CD4-positive, CD25-positive, alpha-beta regulatory T cell (primary cell): ENCODE measurements around the gene CWC27. TPM values are rescaled to one million over a fixed set of nuclear protein-coding genes. Genes with fewer than 3 reads are reported as not detected.

Experiments used
- ATAC-seq, 2 donors: fragments of 150-1000 bp; cut with Tn5 transposase; one replicate each; pipeline ENCODE4 v1.10.0; 2021; ENCODE audit warnings: low read depth in 2 of 2, moderate number of reproducible peaks in 2 of 2, moderate library complexity in 1 of 2
- DNase-seq, 3 donors: peaks; one replicate each; pipeline versions ENCODE4 v3.0.0 to v3.0.0-alpha.2; 2012 to 2022; ENCODE audit warnings: mixed read lengths in 1 of 3
- H3K27ac ChIP-seq: one replicate; pipeline ENCODE4 v1.7.0; 2013; ENCODE audit warnings: mild to moderate bottlenecking, low read length; ENCODE audit not compliant: insufficient read depth, poor library complexity, severe bottlenecking
- H3K27me3 ChIP-seq: one replicate; pipeline ENCODE4 v1.7.0; 2013; ENCODE audit warnings: low read length; ENCODE audit not compliant: control insufficient read depth, insufficient read depth
- H3K36me3 ChIP-seq: one replicate; pipeline ENCODE4 v1.7.0; 2013; ENCODE audit warnings: mild to moderate bottlenecking, low read length, moderate library complexity; ENCODE audit not compliant: control insufficient read depth, insufficient read depth
- H3K4me1 ChIP-seq: 2 replicates; pipeline ENCODE4 v1.7.0; 2013; ENCODE audit warnings: mild to moderate bottlenecking, low read length; ENCODE audit not compliant: insufficient read depth, control insufficient read depth, poor library complexity, severe bottlenecking
- H3K4me3 ChIP-seq: one replicate; pipeline ENCODE4 v1.7.0; 2013; ENCODE audit warnings: low read depth, mild to moderate bottlenecking, low read length, moderate library complexity
- H3K9me3 ChIP-seq, 2 experiments: 1 replicate in 1 of 2; 2 replicates in 1 of 2; pipeline ENCODE4 v1.7.0; 2013; ENCODE audit warnings: low read length in 2 of 2, mild to moderate bottlenecking in 1 of 2, moderate library complexity in 1 of 2; ENCODE audit not compliant: control insufficient read depth in 2 of 2
- H3K27ac Mint-ChIP-seq, 3 donors: one replicate each; pipeline ENCODE4 v1.8.0; 2020 to 2022; ENCODE audit warnings: mild to moderate bottlenecking in 3 of 3, mixed read lengths in 3 of 3, moderate library complexity in 2 of 3
- H3K27me3 Mint-ChIP-seq: one replicate; pipeline ENCODE4 v1.8.0; 2022; ENCODE audit warnings: mild to moderate bottlenecking, mixed read lengths
- H3K36me3 Mint-ChIP-seq: one replicate; pipeline ENCODE4 v1.8.0; 2020; ENCODE audit warnings: mixed read lengths
- H3K4me1 Mint-ChIP-seq, 4 donors: one replicate each; pipeline ENCODE4 v1.8.0; 2020 to 2022; ENCODE audit warnings: mixed read lengths in 4 of 4, mild to moderate bottlenecking in 1 of 4
- H3K4me3 Mint-ChIP-seq, 4 donors: one replicate each; pipeline ENCODE4 v1.8.0; 2020 to 2022; ENCODE audit warnings: mild to moderate bottlenecking in 4 of 4, mixed read lengths in 4 of 4, moderate library complexity in 3 of 4
- H3K9me3 Mint-ChIP-seq, 7 donors: one replicate each; pipeline ENCODE4 v1.8.0; 2020 to 2022; ENCODE audit warnings: mixed read lengths in 7 of 7, mild to moderate bottlenecking in 3 of 7, moderate library complexity in 2 of 7
- polyA plus RNA-seq, 4 donors: library from polyadenylated mRNA; unstranded; fragments of 300-500 nt; fragmentation: Illumina TruSeq; gene quantifications; one replicate each; pipeline ENCODE4 v1.2.3, GENCODE V29; 2021
- total RNA-seq: library from RNA; stranded (reverse); gene quantifications from one replicate; pipeline ENCODE4 v1.2.3, GENCODE V29; 2022

Gene CWC27
- total and polyA plus RNA-seq, 5 donors from 2014 or later: 22.4 to 33.4 (median 27.6) TPM

GRCh38 chr5:65050826-65051498 is 282.2 kb downstream of the CWC27 start:
- H3K4me3 Mint-ChIP-seq: no peak overlapping the region
- peaks cover 5% of the 10 kb centered on the region for H3K27me3 Mint-ChIP-seq
- Histone ChIP-seq H3K4me3 (no peak overlapping the region), H3K36me3 (no peaks in the 10 kb centered on the region), H3K4me1 (no peaks in the 10 kb centered on the region), H3K27ac (no peak overlapping the region), H3K27me3 (peaks cover 6% of the 10 kb centered on the region), H3K9me3 (no peaks in the 10 kb centered on the region)
- no peaks in the 10 kb centered on the region for H3K36me3 Mint-ChIP-seq
- peaks cover 0 to 2% (median 0%) of the 10 kb centered on the region in 7 donors for H3K9me3 Mint-ChIP-seq
- no peaks in the 10 kb centered on the region for H3K4me1 Mint-ChIP-seq
- no peak for ATAC-seq
- no peak for DNase-seq
- H3K27ac Mint-ChIP-seq: no peak overlapping the region

DNA sequence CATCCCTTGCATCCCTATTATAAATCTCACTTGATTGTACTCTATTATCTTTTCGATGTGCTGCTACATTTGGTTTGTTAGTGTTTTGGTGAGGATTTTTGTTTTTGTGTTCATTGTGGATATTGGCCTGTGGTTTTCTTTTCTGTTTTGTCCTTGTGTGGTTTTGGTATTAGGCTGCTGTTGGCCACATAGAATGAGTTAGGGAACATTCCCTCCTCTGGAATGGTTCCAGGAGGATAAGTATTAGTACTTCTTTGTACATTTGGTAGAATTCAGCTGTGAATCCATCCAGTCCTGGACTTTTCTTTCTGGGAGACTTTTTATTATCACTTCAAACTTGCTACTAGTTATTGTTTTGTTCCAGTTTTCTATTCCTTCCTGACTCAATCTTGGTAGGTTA is 287.2 kb downstream of the CWC27 start:
- H3K9me3 Mint-ChIP-seq: peaks cover 0 to 2% (median 0%) of the 10 kb centered on the region in 7 donors
- Histone ChIP-seq H3K4me1 (no peaks in the 10 kb centered on the region), H3K9me3 (no peaks in the 10 kb centered on the region), H3K36me3 (no peaks in the 10 kb centered on the region), H3K4me3 (no peak overlapping the region), H3K27ac (no peak overlapping the region), H3K27me3 (peaks cover 3% of the 10 kb centered on the region)
- H3K27me3 Mint-ChIP-seq: peaks cover 17% of the 10 kb centered on the region
- no peak overlapping the region for H3K27ac Mint-ChIP-seq
- DNase-seq (no peak), ATAC-seq (no peak)
- no peaks in the 10 kb centered on the region for H3K4me1 Mint-ChIP-seq
- no peaks in the 10 kb centered on the region for H3K36me3 Mint-ChIP-seq
- H3K4me3 Mint-ChIP-seq: no peak overlapping the region

- Mint-ChIP-seq H3K27ac (peak overlapping the region in 2 of 3 donors; percentile 14 to 54), H3K9me3 (peaks cover 0 to 2% (median 0%) of the 10 kb centered on the region in 7 donors), H3K27me3 (peaks cover 23% of the 10 kb centered on the region), H3K4me3 (no peak overlapping the region), H3K36me3 (no peaks in the 10 kb centered on the region), H3K4me1 (no peaks in the 10 kb centered on the region)
- no peaks in the 10 kb centered on the region for H3K4me1 ChIP-seq
- no peaks in the 10 kb centered on the region for H3K36me3 ChIP-seq
- H3K9me3 ChIP-seq: no peaks in the 10 kb centered on the region
- no peak overlapping the region for H3K27ac ChIP-seq
- no peak for ATAC-seq
- DNase-seq: no peak
- H3K4me3 ChIP-seq: no peak overlapping the region
- peaks cover 5% of the 10 kb centered on the region for H3K27me3 ChIP-seq
Measured at GRCh38 chr5:65059681-65060598, 291.2 kb downstream of the CWC27 start.

DNA sequence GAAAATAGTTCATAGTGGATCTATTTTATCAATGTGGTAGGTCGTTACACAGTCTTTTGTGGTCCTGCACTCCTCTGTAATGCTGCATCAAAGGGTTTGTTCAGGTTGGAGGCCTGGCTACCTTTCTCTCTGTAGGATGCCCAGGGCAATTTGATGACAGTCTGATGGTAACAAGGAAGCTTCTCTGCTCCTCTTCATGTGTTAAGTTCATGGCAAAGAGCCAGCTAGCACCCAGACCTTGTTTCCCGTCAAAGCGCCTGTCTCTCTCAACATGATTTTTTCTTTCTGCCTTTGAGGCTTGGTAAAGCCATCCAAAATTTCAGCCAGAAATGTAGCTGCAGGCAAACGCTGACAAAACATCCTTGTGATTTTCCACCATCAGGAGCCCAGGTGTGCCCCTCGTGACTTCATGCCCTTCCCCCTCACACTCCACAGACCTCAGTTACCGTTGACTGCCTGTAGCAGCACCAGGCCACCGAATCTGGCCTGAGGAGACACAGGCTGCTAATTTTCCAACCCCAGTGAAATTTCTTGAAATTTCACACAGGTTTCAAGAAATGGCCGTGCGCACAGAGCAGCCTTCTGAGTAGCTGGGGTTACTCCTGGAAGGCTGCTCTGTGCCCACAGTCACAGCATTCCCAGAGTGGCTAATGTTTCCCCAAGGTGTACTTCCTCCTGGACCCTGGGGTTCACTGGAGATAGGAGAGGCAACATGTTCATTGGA is 292.7 kb downstream of the CWC27 start:
- H3K27me3 ChIP-seq: peaks cover 10% of the 10 kb centered on the region
- H3K36me3 ChIP-seq: no peaks in the 10 kb centered on the region
- no peak overlapping the region for H3K27ac ChIP-seq
- Mint-ChIP-seq H3K4me1 (peaks cover 0 to 4% (median 0%) of the 10 kb centered on the region in 4 donors), H3K27me3 (peaks cover 34% of the 10 kb centered on the region), H3K27ac (no peak overlapping the region), H3K36me3 (no peaks in the 10 kb centered on the region), H3K4me3 (no peak overlapping the region), H3K9me3 (peaks cover 0 to 2% (median 0%) of the 10 kb centered on the region in 7 donors)
- no peak for DNase-seq
- H3K4me1 ChIP-seq: no peaks in the 10 kb centered on the region
- no peak for ATAC-seq
- no peak overlapping the region for H3K4me3 ChIP-seq
- no peaks in the 10 kb centered on the region for H3K9me3 ChIP-seq

DNA sequence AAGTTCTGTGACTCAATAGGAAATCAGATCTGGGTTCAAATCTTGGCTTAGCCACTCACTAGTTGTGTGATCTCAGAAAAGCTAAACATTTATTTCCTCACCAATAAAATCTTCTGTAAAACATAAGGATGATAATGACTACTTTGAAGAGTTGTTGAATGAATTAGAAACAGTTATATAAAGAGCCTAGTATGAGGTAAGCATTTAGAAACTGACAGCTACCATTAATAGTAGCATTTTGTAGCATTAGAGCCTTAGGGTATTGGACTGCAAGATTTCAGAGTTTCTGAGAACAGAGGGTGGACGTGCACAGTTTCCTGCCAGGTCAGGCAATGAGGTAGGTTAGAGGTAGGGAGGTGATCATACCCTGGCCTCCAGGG is 293.2 kb downstream of the CWC27 start:
- peaks cover 35% of the 10 kb centered on the region for H3K27me3 Mint-ChIP-seq
- Histone ChIP-seq H3K27ac (no peak overlapping the region), H3K9me3 (no peaks in the 10 kb centered on the region), H3K36me3 (no peaks in the 10 kb centered on the region), H3K4me1 (no peaks in the 10 kb centered on the region), H3K27me3 (peaks cover 10% of the 10 kb centered on the region), H3K4me3 (no peak overlapping the region)
- H3K27ac Mint-ChIP-seq: no peak overlapping the region
- no peaks in the 10 kb centered on the region for H3K36me3 Mint-ChIP-seq
- peaks cover 0 to 2% (median 0%) of the 10 kb centered on the region in 7 donors for H3K9me3 Mint-ChIP-seq
- no peak overlapping the region for H3K4me3 Mint-ChIP-seq
- no peak for DNase-seq
- H3K4me1 Mint-ChIP-seq: peaks cover 0 to 4% (median 0%) of the 10 kb centered on the region in 4 donors
- ATAC-seq: no peak

DNA sequence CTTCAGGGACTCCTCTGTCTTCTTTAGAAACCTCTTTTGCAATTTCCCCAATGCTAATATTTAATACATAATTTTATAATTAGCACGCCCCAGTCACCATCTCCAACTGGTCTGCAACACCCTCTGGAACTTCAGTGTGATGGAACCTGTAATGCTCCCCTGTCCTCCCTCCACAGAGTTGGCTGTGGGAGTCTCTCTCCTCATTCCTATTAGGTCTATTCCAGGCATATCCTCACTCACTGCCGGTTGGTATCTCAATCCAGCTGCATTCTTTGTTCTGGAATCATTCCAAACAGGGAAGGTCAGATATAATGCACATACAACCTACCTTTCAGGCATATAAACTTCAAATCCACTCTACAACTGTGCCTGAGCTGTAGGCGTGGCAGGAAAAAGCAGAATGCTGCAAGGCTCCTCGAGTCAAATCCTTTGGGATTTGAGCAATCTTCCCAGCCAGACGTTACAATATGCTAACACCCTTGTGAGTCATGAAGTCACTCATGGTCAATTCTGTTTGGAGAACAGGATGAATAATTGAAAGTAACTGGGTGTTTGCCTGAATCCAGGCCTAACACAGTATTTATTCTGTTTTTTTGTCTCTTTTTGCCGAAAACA is 293.8 kb downstream of the CWC27 start:
- Mint-ChIP-seq H3K27me3 (peaks cover 37% of the 10 kb centered on the region), H3K4me1 (peaks cover 0 to 4% (median 0%) of the 10 kb centered on the region in 4 donors), H3K36me3 (no peaks in the 10 kb centered on the region), H3K4me3 (no peak overlapping the region), H3K27ac (no peak overlapping the region), H3K9me3 (peaks cover 0 to 2% (median 0%) of the 10 kb centered on the region in 7 donors)
- H3K9me3 ChIP-seq: no peaks in the 10 kb centered on the region
- H3K4me3 ChIP-seq: no peak overlapping the region
- DNase-seq (no peak), ATAC-seq (no peak)
- H3K36me3 ChIP-seq: no peaks in the 10 kb centered on the region
- H3K27ac ChIP-seq: no peak overlapping the region
- no peaks in the 10 kb centered on the region for H3K4me1 ChIP-seq
- H3K27me3 ChIP-seq: peaks cover 12% of the 10 kb centered on the region

- H3K4me3 ChIP-seq: no peak overlapping the region
- no peak overlapping the region for H3K4me3 Mint-ChIP-seq
- H3K27me3 Mint-ChIP-seq: peaks cover 39% of the 10 kb centered on the region
- no peaks in the 10 kb centered on the region for H3K36me3 Mint-ChIP-seq
- DNase-seq: no peak
- H3K4me1 ChIP-seq: no peaks in the 10 kb centered on the region
- peaks cover 0 to 4% (median 0%) of the 10 kb centered on the region in 4 donors for H3K4me1 Mint-ChIP-seq
- no peak overlapping the region for H3K27ac ChIP-seq
- H3K36me3 ChIP-seq: no peaks in the 10 kb centered on the region
- H3K9me3 Mint-ChIP-seq: peaks cover 0 to 1% (median 0%) of the 10 kb centered on the region in 7 donors
- H3K27ac Mint-ChIP-seq: no peak overlapping the region
- no peaks in the 10 kb centered on the region for H3K9me3 ChIP-seq
- no peak for ATAC-seq
- peaks cover 12% of the 10 kb centered on the region for H3K27me3 ChIP-seq
Measured at GRCh38 chr5:65065001-65065511, 296.3 kb downstream of the CWC27 start.
